HG03175 (cell line): Measurements from ENCODE around the gene OLAH.
"Not testable (repeated sequence)": the region's sequence is repeated elsewhere in the genome, so short reads cannot be mapped to it uniquely, and the experiment has no call there.

Experiments
- ATAC-seq: cut with Tn5 transposase; IDR thresholded peaks from one replicate; pipeline ENCODE4 v1.9.1; 2021; ENCODE audit warnings: mild to moderate bottlenecking, moderate library complexity; ENCODE audit not compliant: unreplicated experiment

OLAH gene

DNA sequence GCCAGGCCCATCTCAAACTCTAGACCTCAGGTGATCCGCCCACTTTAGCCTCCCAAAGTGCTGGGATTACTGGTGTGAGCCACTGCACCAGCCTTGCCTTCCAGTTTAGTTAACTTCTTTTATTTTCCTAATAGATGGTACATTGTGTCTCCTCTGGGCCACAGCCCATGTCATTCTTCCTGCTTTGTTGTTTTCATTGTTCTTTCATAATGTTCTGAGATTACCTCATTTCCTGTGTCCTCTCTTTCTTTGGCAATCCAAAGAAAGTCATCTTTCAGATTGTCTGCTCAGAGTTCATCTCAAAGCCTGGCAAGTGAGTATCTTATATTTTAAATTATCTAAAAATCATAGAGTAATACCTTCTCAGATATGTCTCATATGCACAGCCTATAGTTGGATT lies at the start of gene OLAH:
OLAH (plus strand) TSS at position 270 of the 400 bp plus-strand sequence. CDS start 3,346 bp downstream, outside the sequence.
- no peak for ATAC-seq

DNA sequence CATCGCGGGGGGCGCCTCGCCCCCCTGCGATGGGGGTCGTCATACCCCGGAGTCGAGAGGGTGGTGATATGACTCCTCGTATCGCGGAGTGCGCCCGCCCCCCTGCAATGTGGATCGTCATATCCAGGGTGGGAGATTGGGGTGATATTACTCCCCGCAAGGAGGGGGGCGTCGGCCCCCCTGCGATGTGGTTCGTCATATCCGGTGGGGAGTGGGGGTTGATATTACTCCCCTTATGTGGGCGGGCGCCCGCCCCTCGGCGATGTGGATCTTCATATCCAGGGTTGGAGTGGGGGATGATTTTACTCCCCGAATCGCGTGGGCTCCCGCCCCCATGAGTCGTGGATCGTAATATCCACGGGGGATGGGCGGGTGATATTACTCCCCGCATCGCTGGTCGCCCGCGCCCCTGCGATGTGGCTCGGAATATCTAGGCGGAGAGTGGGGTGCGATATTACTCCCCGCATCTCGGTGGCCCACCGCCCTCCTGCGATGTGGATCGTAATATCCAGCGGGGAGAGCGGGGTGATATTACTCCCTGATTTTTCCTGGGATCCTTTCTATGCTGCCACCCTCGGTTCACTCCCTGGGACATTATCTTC lies 47.7 kb upstream of the OLAH start:
- no peak for ATAC-seq

DNA sequence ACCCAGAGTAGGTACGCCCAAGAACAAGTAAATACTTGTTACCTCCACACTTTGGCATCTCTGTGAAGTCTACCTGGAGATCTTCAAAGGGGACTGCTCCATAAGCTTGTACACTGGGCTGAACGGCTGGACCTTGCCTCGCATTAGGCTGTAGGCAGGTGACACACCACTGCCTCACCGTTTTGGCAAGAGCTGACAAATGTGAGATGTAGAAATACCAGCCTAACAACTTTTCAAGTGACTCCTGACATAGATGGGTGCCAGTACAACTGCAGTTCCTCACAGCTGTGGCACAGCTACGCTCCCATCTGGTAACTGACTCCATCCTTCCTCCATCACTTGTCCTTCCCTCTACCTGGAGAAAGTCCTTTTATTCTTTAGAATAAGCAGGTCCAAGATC lies 30.2 kb upstream of the OLAH start:
- not testable (repeated sequence) for ATAC-seq

DNA sequence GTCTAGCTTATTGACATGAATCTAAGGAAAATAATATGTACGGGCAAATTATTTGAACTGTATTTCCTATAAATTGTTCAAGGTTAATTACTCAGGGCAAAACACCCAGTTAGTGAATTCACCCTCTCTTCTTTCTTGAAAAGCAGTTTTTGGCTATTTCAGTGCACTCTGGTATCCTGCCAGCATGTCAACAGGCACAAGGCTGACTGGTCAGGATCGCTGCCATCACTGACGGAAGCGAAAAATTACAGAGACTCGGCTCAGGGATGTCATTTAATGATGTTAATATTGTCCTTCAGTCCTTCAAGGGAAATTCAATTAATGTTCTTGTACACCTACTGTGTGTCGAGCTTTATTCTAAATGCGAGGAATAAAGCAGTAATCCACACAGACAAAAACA lies 28.3 kb upstream of the OLAH start:
- no peak for ATAC-seq

DNA sequence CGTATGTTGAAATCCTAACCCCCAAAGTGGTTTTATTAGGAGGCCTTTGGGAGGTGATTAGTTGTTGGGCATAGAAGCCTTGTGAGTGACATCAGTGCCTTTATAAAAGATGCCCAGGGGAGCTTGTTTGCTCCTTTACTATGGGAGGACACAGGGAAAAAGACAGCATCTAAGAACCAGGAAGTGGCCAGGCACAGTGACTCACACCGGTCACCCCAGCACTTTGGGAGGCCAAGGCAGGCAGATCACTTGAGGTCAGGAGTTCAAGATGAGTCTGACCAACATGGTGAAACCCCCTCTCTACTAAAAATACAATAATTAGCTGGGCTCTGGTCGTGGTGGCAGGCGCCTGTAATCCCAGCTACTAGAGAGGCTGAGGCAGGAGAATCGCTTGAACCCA lies 22.8 kb upstream of the OLAH start:
- ATAC-seq, result not testable (repeated sequence)

DNA sequence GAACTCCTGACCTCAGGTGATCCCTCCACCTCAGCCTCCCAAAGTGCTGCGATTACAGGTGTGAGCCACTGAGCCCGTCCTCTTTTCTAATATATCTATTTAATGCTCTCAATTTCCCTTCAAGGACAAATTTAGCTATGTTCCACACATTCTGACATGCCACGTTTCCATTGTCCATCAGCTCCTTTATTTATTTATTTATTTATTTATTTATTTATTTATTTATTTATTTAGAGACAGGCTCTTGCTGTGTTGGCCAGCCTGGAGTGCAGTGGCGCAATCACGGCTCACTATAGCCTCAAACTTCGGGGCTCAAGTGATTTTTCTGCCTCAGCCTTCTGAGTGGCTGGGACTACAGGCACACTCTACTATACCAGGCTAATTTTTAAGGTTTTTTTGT lies 20.7 kb upstream of the OLAH start:
- ATAC-seq, result not testable (repeated sequence)

DNA sequence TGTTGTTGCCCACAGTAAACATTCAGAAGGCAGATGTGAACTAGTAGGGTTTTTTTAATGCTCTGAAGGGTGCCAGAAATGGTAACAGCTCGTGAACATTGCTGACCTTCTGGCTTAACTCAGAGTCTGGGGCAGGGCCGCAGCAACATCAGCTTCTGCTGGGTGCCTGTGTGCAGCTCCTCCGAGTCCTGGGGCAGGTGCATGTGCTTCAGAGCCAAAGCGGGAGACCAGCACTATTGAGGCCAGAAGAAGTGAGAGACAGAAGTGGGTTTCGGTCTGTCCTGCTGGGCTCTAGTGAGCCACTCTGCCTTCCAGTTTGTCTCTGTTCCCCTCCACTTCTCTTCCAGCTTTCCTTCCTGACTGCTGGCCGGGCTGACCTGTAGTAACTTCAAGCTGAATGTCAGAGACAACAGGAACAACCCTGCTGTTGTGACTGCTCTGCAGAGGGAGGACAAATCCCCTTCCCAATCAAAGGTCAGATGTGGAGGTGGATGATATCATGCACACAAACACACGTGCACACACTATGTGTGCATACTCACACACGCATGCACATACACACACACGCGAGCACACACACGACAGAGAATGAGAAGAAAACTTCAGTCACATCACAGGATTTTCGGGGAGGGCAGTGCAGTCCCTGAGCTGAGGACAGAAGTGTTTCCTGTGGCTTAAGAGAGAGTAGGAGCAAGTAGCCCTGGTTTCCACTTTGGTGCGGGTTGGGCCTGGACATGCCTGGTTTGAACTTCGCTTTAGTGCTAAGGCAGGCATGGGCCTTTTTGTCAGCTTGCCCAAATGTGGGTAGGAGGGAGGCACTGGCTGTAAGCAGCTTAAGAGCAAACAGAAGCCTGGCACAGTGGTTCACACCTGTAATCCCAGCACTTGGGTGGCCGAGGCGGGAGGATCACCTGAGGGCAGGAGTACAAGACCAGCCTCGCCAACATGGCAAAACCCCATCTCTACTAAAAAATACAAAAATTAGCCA lies 19.4 kb upstream of the OLAH start:
- ATAC-seq, result peak; percentile 52

DNA sequence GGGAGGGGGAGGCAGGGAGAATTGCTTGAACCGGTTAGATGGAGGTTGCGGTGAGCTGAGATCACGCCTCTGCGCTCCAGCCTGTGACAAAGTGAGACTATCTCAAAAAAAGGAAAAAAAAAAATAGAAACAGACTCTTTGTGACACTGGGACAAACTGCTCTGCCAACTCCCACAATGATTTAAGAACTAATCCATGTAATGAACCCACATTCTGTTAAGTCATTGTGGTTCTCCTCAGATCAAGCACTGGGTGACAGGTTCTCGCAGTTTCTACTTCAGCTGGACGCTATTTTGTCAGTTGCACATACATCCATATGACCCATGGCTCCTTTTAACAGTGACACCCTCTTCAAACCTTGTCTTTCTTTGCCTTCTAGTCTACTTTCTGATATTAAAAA lies 18.7 kb upstream of the OLAH start:
- ATAC-seq, result not testable (repeated sequence)

DNA sequence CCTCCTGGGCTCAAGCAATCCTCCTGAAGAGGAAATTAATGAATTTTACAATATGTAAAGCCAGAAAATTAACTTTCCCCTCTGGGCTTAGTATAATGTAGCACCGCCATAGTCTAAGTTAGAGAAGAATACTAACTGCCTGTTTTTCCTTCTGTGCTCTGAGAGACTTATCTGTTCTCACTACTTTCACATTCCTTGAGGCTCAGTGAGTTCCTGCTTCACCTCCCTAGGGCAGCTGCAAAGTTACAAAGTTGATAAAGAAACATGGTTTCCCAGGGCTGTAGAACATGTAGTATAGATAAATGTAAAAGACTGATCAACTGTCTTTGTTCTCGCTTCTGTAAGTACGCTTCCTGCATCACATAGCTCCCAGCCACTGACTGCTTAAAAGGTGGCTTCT lies 16.0 kb upstream of the OLAH start:
- no peak for ATAC-seq

DNA sequence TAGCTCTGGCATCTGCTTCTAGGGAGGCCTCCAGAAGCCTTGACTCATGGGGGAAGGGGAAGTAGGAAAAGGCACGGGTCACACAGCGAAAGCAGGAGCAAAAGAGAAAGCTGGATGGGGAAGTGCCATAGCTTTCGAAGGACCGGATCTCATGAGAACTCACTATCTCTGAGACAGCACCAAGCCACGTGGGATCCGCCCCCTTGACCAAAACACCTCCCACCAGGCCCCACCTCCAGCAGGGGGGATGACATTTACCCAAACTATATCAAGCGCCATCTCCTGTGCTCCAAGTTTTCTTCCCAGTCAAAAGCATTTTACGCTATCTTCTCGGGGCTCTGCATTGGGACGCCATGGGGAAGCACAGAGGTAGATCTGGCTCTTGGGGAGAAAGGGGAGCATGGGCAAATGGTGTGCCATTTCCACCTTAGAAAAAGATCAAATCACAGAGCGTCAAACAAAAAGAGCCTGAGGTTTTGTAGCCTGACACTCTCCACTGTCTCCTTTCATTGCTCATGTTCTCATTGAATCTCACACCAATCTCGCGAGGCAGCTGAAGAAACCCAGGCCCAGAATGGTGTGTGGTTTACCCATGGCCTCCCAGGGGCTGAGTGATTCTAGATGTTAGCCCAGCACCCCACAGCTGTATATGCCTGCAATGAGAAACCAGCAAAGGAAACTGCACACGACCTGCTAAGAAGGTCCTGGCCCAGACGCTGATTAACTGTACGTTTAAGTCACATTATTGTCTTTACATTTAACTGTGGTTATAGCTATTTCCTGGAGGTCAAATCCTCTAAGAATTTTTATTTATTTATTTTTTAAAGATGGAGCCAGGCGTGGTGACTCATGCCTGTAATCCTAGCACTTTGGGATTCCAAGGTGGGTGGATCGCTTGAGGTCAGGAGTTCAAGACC lies 8.1 kb upstream of the OLAH start:
- ATAC-seq, result no peak

DNA sequence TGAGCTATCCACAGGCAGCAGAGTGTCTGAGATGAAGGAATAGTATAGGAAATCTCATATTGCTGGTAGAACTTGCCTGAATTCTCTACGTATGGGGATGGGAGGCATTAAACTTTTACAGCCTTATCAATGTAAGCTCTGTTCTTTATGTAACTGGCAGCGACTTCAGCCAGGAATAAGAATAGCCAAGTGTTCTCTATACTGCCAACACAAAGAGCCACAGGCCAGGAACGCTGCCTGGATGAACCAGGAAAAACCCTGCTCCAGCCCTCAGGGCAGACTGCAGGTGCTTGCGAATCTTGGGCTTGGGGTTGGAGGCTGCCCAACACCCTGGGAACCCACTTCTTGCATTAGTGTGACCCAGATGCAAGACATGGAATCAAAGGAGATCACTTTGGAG lies 6.1 kb upstream of the OLAH start:
- ATAC-seq, result no peak

DNA sequence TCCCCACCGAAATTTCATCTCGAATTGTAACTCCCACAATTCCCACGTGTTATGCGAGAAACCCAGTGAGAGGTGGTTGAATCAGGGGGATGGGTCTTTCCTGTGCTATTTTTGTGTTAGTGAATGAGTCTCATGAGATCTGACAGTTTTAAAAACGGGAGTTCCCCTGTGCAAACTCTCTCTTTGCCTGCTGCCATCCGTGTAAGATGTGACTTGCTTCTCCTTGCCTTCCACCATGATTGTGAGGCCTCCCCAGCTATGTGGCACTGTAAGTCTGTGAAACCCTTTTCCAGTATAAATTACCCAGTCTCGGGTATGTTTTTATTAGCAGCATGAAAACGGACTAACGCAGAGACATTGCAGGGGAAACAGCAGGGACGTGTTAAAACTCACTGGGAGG lies 5.3 kb upstream of the OLAH start:
- ATAC-seq, result no peak

DNA sequence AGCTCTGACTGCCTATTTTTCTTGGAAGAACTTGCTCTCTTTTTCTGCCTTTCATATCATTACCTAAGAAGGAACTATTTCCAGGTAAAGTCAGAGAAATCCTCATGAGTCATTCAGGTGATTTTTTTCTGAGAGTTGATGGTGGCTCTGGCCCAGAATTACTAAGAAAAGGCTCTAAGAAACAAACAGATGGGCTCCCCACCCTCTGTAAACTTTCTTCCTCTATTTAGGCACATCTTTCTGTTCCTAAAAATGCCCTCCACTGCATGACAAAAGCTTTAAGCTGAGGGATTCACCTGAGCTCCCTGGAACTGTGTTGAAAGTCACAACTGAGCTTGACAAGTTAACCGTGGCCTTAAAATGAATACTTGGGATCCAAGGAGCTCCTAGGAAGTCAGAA lies 1.6 kb downstream of the OLAH start:
- no peak for ATAC-seq

DNA sequence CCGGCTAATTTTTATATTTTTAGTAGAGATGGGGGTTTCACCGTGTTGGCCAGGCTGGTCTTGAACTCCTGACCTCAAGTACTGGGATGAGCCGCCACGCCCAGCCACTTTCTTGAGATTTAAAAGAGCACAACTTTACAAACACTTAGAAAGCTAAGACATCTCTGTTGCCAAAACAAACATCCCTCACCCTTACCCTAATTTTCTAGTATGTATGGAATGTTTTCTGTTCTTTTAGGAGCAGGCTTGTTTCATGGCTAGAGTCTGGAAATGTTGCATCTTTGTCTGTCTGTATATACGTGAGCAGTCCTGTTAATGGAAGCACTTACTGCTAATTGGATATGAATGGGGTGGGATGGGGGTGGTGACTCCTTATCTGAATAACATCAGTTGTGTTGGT lies 2.9 kb downstream of the OLAH start:
- ATAC-seq, result no peak

DNA sequence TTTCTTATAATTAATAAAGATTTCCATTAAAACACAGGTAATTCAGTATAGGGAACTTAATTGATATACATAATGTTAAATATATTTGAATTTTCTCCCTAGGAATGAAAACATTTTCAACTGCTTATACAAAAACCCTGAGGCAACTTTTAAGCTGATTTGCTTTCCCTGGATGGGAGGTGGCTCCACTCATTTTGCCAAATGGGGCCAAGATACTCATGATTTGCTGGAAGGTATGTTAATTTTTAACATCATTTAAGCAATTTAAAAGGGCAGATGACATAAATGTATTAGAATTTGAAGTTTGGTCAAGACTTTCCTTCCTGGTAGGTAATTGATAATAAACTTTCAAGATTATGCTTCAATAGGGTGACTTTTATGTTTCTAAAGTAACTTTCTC lies 5.8 kb downstream of the OLAH start:
- ATAC-seq, result no peak

DNA sequence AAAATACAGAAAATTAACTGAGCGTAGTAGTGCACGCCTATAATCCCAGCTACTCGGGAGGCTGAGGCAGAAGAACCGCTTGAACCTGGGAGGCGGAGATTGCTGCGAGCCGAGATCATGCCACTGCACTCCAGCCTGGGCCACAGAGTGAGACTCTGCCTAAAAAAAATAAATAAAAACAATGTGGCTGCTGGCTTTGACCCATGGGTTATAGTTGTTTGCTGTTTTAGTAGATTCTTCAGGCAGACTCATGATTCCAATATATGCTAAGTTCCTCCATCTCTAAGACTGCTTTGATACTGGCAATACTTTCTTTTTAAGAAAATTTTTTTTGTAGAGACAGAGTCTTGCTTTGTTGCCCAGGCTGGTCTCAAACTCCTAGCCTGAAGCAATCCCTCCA lies 8.4 kb downstream of the OLAH start:
- ATAC-seq, result no peak

DNA sequence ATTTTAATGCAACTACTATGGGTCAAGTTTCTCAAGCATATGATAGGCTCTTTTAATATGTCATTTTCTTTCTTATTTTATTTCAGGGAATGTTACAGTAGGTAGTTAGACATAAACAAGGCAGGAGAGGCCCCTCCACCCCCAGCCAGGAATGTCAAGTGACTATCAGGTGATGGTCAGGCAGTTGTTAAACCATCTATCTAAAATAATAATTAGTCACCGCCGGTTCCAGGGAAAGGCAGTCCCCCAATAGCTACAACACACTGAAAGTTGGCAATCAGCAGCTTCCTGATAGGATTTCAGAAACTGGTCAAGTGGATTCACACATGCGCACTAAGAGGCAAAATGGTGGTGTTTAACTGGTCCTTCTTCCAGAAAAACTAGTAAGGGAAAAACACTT lies 9.3 kb downstream of the OLAH start:
- no peak for ATAC-seq

DNA sequence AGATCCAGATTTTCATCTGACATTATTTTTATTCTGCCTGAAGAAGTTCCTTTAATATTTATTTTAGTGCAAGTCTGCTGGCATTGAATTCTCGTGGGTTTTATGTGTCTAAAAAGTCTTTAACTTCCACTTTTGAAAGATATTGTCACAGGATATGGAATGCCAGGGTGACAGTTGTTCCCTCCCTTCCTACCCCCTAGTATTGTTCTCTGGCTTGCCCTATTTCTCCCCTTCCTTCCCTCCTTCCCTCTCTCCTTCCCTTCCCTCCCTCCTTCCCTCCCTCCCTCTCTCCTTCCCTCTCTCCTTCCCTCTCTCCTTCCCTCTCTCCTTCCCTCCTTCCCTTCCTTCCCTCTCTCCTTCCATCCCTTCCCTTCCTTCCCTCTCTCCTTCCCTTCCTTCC lies 14.9 kb downstream of the OLAH start:
- no peak for ATAC-seq

DNA sequence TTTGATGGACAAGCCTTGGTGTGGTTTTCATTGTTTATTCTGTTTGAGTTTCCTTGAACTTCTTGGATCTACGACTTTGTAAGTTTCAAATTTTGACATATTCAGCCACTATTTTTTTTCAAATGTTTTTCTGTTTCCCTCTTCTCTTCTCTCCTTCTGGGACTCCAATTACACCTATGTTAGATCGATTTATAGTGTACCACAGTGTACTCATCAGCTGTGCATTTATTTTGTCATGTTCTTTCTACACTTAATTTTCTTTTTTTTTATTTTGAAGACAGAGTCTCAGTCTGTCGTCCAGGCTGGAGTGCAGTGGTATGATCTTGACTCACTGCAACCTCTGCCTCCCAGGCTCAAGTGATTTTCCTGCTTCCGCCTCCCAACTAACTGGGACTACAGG lies 16.2 kb downstream of the OLAH start:
- ATAC-seq, result no peak

DNA sequence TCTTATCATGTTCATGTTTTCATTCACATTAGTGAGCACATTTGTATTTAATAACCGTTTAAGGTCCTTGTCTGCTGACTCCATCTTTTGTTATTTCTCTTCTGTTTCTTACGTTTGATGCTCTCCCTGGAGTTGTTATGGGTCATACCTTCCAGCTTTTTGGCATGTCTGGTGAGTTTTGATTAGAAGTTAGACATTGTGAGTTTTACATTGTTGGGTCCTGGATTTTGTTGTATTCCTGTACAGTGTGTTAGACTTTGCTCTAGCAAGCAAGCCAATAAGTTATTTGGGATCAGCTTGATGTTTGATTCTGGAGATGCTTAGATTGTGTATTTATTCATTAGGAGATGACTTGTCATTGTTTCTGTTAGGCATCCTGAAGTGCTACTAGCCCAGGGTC lies 16.9 kb downstream of the OLAH start:
- ATAC-seq, result no peak

DNA sequence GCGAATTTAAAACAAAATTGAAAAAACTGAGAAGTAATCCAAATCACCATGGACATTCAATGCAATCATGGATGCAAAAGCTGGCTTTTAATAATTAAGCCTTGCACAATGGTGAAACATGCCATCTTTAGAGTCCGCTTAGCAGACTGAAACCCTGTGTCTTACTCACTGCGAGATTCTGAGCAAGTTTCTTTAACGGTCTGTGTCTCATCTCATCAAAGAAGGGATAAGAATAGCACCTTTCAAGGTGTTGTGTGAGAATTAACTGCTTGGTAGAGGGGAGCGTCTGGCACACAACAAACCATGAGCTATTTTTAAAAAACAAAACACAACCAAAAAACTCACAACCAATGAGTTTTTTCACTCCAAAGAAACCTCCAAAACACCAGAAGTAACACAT lies 23.4 kb downstream of the OLAH start:
- ATAC-seq, result peak; percentile 93
